GM10248 (cell line): ENCODE measurements around the gene SLC16A5.
"Not testable (repeated sequence)": the region's sequence is repeated elsewhere in the genome, so short reads cannot be mapped to it uniquely, and the experiment has no call there.

Experiments used
- CTCF ChIA-PET: fragments of 300-600 bp; sonication (Branson Sonifier 250); formaldehyde crosslinking; extraction: SDS; loops from one replicate; lab custom pipeline; 2021; ENCODE audit warnings: antibody characterized with exemption; lab: Yijun Ruan, JAX
- POLR2A ChIA-PET: fragments of 350-650 bp; sonication (Branson Sonifier 250); formaldehyde crosslinking; extraction: SDS; loops from one replicate; lab custom pipeline; 2020; ENCODE audit warnings: antibody characterized with exemption; lab: Yijun Ruan, JAX
- DNase-seq: peaks from one replicate; pipeline ENCODE4 v3.0.0; 2012; ENCODE audit errors: extremely low spot score
- TF ChIP-seq, protein P1 (sequence below): IDR thresholded peaks from 2 replicates; pipeline ENCODE4 v1.5.1; 2012; ENCODE audit warnings: mild to moderate bottlenecking, low read depth; ENCODE audit errors: extremely low read depth, missing control alignments, control extremely low read depth

The SLC16A5 gene

DNA sequence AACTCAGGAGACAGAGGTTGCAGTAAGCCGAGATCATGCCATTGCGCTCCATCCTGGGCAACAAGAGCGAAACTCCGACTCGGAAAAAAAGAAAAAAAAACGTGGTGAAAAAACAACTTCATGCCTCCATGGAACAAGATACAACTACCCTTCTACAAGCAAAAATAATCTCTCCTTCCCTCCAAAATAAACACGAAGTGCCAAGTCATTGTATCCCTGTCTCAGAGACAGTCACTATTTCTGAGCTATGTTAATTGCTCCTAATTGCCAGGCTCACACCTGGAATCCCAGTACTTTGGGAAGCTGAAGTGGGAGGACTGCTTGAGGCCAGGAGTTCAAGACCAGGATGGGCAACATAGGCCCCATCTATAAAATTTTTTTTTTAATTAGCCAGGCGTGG is 19.0 kb upstream of the SLC16A5 start:
- CTCF ChIA-PET, result interaction anchor here (1.2 to 5.1 kb wide), 8 partner anchors 8 to 133 kb away, joined by 4 to 23 read pairs (median 10); no protein-coding TSS in a partner anchor
- TF ChIP-seq, protein P1, sequence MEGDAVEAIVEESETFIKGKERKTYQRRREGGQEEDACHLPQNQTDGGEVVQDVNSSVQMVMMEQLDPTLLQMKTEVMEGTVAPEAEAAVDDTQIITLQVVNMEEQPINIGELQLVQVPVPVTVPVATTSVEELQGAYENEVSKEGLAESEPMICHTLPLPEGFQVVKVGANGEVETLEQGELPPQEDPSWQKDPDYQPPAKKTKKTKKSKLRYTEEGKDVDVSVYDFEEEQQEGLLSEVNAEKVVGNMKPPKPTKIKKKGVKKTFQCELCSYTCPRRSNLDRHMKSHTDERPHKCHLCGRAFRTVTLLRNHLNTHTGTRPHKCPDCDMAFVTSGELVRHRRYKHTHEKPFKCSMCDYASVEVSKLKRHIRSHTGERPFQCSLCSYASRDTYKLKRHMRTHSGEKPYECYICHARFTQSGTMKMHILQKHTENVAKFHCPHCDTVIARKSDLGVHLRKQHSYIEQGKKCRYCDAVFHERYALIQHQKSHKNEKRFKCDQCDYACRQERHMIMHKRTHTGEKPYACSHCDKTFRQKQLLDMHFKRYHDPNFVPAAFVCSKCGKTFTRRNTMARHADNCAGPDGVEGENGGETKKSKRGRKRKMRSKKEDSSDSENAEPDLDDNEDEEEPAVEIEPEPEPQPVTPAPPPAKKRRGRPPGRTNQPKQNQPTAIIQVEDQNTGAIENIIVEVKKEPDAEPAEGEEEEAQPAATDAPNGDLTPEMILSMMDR, result no peak
- POLR2A ChIA-PET, result no interaction called here
- DNase-seq, result no peak

DNA sequence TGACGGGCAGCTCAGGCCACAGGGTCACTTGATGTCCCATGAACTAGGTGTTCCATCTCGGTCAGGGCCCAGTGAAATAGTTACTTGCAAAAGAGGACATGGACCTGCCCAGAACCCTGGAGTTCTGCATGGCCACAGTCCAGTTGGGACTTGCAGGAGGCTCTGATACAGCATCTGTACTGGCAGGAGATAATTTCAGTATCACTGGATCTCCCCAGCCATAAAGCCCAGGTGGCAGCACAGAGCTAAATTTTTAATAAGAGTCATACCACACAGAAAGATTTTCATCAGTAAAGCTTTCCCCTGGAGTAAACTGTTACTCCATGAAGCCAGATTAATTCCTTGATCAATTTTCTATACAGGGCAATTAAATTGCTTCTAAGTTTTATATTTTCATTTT is 18.0 kb upstream of the SLC16A5 start:
- DNase-seq, result no peak
- ChIA-PET CTCF (interaction anchor here (0.8 to 5.1 kb wide), 10 partner anchors 8 to 132 kb away, joined by 4 to 23 read pairs (median 5); no protein-coding TSS in a partner anchor), POLR2A (no interaction called here)
- TF ChIP-seq, protein P1, result peak; percentile 35

DNA sequence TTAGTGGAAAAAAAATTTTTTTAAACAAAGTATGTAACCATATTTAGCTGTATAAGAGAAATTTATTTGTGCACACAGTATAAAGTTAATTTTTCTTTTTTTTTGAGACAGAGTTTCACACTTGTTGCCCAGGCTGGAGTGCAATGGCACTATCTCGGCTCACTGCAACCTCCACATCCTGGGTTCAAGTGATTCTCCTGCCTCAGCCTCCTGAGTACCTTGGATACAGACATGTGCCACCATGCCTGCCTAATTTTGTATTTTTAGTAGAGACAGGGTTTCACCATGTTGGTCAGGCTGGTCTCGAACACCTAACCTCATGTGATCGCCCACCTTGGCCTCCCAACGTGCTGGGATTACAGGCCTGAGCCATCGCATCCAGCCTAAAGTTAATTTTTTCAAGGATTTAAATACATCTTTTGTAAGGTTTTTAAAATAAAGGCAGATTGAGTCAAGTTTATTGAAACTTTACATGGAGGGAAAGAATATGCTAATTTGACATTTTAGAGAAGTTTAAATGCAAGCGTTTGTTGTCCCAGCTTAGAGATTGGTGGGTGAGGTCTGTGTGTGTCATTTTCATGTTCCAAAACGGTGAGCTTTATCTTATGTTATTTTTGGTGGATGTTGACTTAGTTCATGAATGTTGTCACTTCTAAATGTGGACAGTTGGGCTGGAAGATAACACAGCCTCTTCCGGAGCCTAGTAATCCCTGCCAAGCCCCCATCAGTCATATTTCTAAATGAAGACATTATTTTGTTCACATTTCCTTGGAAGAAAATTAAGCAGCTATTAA is 16.1 kb upstream of the SLC16A5 start:
- CTCF ChIA-PET, result interaction anchor here (1.3 to 6.1 kb wide), 5 partner anchors 11 to 130 kb away, joined by 3 to 23 read pairs (median 9); no protein-coding TSS in a partner anchor
- DNase-seq, POLR2A ChIA-PET: not testable (repeated sequence)

DNA sequence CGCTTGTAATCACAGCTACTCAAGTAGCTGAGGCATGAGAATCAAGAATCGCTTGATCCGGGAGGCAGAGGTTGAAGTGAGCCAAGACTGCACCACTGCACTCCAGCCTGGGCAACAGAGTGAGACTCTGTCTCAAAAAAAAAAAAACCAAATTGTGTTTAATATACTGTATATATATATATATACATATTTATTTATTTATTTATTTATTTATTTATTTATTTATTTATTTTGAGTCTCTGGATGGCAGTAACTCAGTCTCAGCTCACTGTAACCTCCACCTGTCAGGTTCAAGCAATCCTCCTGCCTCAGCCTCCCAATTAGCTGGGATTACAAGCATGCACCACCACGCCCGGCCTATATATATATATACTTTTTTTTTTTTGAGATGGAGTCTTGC is 14.8 kb upstream of the SLC16A5 start:
- CTCF ChIA-PET, result interaction anchor here (1.2 to 6.1 kb wide), 7 partner anchors 10 to 129 kb away, joined by 3 to 23 read pairs (median 4); no protein-coding TSS in a partner anchor
- POLR2A ChIA-PET, result not testable (repeated sequence)

DNA sequence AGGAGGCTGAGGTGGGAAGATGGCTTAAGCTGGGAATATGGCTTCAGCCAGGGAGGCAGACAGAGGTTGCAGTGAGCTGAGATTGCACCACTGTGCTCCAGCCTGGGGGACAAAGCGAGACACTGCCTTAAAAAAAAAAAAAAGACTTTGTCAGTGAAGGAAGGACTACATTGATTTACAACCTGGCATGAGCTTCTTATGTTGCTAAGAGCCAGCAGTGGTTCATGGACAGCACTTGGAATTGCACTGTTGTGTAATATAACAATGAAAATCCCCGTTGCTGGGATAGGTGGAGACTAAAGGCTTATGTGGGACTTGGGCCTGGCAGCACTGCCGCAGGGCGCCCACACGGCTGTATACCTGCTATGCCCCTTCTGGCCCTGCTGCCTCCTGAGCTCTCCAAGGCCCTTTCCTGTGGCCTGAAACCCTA is 14.1 kb upstream of the SLC16A5 start:
- TF ChIP-seq, protein P1, result no peak
- no peak for DNase-seq
- CTCF ChIA-PET, result interaction anchor here (1.2 to 6.1 kb wide), 6 partner anchors 11 to 58 kb away, joined by 4 to 23 read pairs (median 7); partner anchors contain the start of gene NT5C
- POLR2A ChIA-PET, result no interaction called here

More for the DNA sequence above, 14.8 kb upstream of the SLC16A5 start:
- DNase-seq, result not testable (repeated sequence)

DNA sequence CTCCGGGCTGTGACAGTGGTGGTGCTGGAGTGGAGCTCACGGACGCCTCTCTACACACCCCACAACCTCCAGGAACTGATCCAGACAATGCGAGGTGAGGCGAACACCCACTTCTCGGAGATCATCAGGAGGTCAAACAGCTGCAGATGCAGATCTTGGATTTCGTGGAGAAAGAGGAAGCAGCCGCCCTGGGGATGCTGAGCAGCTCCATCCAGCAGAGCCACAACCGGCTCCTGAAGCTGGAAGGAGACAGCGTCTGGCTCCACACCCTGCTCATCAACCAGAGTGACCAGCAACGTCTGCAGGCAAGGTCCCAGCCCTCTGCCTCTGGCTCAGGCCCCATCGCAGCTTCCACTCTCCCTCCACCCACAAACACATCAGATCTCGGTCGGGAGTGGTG is 13.2 kb upstream of the SLC16A5 start:
- TF ChIP-seq, protein P1, result no peak
- ChIA-PET CTCF (interaction anchor here (1.4 to 6.1 kb wide), 4 partner anchors 14 to 57 kb away, joined by 5 to 23 read pairs (median 12); partner anchors contain the start of gene NT5C), POLR2A (no interaction called here)
- no peak for DNase-seq

DNA sequence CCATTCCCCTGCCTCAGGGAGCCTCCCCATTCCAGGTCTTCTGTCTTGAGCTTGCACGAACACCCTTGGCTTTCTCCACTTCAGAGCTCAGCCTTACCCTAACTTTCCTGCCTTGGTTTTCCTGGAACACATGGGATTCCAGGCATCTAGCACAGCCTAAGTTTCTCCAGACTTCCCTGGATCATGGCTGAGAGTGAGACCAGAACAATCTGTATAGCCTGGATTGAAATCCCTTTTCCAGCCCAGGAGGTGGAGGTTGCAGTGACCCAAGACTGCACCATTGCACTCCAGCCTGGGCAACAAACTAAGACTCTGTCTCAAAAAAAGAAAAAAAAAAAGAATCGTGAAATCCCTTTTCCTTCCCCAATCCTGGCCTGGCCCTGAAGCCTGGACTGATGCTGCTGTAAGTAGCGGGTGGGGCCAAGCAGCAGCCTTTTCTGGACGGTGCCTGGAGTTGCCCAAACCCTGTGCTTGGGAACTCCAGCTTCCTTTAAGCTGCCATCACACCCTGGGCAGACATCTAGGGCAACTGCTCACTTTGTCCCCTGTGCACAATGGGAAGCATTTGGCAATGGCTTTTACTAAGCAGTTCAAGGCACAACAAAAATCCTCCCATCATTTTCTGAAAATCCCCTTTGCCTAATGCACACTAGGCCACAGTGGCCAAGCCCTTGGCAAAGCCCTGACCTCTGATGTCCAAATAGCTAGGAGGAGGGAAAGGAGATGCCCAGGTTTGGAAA is 12.0 kb upstream of the SLC16A5 start:
- no peak for DNase-seq
- TF ChIP-seq, protein P1, result no peak
- POLR2A ChIA-PET, result interaction anchor here (0.6 to 1.1 kb wide), 3 partner anchors 9 to 79 kb away, joined by 3 to 8 read pairs (median 3); partner anchors contain the start of genes ARMC7 and JPT1
- CTCF ChIA-PET, result interaction anchor here (1.0 to 6.1 kb wide), 8 partner anchors 7 to 125 kb away, joined by 3 to 23 read pairs (median 8); partner anchors contain the start of gene NT5C
